Activated CD8-positive, alpha-beta T cell treated with anti-CD3 and anti-CD28 coated beads for 36 hours (primary cell): ENCODE results near the gene ZFC3H1. TPM values are rescaled to one million over a fixed set of nuclear protein-coding genes. Genes with fewer than 3 reads are reported as not detected.

ENCODE experiments used
- ATAC-seq: fragments of 200-7000 bp; cut with Tn5 transposase; one replicate; pipeline ENCODE4 v1.10.0; 2021; ENCODE audit warnings: mild to moderate bottlenecking, moderate library complexity
- CTCF ChIA-PET: fragments of 350-600 bp; sonication (Branson Sonifier 250); formaldehyde crosslinking; loops from one replicate; lab custom pipeline; 2021; ENCODE audit warnings: antibody characterized with exemption; lab: Charles Lee
- POLR2A ChIA-PET: fragments of 350-600 bp; sonication (Branson Sonifier 250); formaldehyde crosslinking; loops from one replicate; lab custom pipeline; 2021; ENCODE audit warnings: antibody characterized with exemption; lab: Charles Lee
- DNase-seq: peaks from one replicate; pipeline ENCODE4 v3.0.0-alpha.2; 2020
- H3K27ac Mint-ChIP-seq: one replicate; pipeline ENCODE4 v1.8.0; 2021; ENCODE audit warnings: mild to moderate bottlenecking, mixed read lengths
- H3K27me3 Mint-ChIP-seq: one replicate; pipeline ENCODE4 v1.8.0; 2021; ENCODE audit warnings: mixed read lengths
- H3K36me3 Mint-ChIP-seq: one replicate; pipeline ENCODE4 v1.8.0; 2021; ENCODE audit warnings: low read depth, mixed read lengths
- H3K4me1 Mint-ChIP-seq: one replicate; pipeline ENCODE4 v1.8.0; 2021; ENCODE audit warnings: low read depth, mixed read lengths
- H3K4me3 Mint-ChIP-seq: one replicate; pipeline ENCODE4 v1.8.0; 2021; ENCODE audit warnings: mild to moderate bottlenecking, moderate library complexity, mixed read lengths
- H3K9me3 Mint-ChIP-seq: one replicate; pipeline ENCODE4 v1.8.0; 2021; ENCODE audit warnings: mixed read lengths
- intact Hi-C: fragments of 100-400 bp; cut with micrococcal nuclease; formaldehyde crosslinking; loops from one replicate; pipeline ENCODE4 v1.10.0; 2022
- total RNA-seq, 2 experiments: library from RNA; stranded (reverse); gene quantifications; one replicate each; pipeline ENCODE4 v1.2.3, GENCODE V29; 2021
- TF ChIP-seq, protein P1 (sequence below): fragments of 200-600 bp; IDR thresholded peaks from one replicate; pipeline ENCODE4 v1.8.0; 2022; ENCODE audit warnings: antibody characterized with exemption, mild to moderate bottlenecking

Gene ZFC3H1
- total RNA-seq, 2 experiments from 2014 or later: 47.1 to 58.4 TPM

DNA sequence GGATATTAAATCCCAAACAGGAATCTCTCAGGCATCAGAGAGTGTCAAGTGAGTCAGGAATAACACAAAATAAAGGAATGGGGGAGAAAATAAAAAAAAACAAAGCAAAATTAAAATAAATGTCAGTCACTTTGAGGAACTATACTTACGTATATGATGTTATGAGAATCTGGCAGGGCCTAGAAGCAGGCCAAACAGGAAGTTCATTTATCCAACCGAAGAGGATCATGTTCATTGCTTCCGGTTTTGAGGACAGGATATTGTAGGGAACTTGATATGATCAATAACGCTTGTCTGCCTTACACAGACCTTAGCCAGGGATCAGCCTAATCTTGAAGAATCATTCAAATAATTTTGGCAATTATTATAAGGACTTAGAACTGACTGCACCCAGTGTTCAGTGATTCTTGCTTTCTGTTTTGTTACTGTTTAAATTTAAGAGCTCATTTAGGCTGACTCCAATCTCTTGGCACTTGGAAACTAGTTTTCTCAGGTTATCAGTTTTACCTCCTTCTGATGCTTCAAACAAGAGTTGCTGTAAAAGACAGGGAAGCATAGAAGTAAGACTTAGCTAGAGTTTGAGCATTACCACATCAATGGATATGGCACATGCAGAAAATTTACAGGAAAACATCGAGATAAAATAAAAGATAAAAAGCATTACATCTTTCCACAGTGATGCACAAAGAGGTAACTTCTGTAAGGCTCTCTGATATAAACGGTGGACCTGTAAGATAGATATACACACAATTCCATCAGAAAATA, 53.4 kb downstream of the ZFC3H1 start:
- ChIA-PET CTCF (interaction anchor here (0.7 to 1.0 kb wide), 2 partner anchors 27 to 137 kb away, joined by 3 read pairs; no protein-coding TSS in a partner anchor), POLR2A (no interaction called here)
- ATAC-seq: no peak
- TF ChIP-seq, protein P1, sequence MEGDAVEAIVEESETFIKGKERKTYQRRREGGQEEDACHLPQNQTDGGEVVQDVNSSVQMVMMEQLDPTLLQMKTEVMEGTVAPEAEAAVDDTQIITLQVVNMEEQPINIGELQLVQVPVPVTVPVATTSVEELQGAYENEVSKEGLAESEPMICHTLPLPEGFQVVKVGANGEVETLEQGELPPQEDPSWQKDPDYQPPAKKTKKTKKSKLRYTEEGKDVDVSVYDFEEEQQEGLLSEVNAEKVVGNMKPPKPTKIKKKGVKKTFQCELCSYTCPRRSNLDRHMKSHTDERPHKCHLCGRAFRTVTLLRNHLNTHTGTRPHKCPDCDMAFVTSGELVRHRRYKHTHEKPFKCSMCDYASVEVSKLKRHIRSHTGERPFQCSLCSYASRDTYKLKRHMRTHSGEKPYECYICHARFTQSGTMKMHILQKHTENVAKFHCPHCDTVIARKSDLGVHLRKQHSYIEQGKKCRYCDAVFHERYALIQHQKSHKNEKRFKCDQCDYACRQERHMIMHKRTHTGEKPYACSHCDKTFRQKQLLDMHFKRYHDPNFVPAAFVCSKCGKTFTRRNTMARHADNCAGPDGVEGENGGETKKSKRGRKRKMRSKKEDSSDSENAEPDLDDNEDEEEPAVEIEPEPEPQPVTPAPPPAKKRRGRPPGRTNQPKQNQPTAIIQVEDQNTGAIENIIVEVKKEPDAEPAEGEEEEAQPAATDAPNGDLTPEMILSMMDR: no peak
- intact Hi-C loops: no loop called here
- Mint-ChIP-seq H3K9me3 (no peaks in the 10 kb centered on the region), H3K27me3 (no peaks in the 10 kb centered on the region), H3K27ac (peak overlapping the region; percentile 74), H3K4me3 (no peak overlapping the region), H3K36me3 (peaks cover 69% of the 10 kb centered on the region), H3K4me1 (peaks cover 13% of the 10 kb centered on the region)
- DNase-seq: no peak

DNA sequence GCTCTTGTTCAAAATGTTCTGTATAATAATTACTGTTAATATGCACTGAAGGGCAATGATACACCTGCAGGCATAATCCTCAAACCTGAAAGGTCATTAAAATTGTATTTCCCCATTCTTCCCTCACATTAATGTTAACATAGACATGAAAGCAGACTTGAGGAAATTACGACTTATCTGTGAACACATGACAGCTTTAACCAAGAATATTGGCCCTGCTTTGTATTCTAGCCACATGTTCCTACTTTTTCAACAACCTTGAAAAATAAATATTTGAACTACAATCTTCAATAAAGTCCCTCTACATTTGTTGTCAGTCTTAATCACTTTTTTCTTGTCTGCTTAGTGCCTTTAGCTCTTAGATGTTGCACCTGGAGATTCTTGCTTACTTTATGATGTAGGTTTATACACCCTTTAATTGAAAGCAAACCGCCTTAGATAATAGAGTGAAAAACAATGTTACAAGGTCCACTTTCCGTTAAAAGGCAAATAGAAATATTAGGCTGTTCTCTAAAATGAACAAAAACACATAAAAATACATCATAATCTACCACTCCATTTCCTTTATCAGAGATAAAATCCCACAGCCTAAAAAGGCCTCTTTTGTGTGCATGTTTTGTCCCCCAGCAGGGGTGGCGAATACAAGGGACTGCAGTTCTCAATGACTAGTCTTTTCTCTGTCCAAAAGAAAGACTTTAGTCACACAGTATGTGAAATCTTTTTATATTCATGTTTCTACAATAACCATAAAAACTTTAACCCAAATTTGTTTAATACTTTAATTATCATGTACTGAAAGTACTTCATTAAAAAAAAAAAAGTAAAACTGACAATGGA, 55.9 kb downstream of the ZFC3H1 start:
- H3K27me3 Mint-ChIP-seq: no peaks in the 10 kb centered on the region
- no peak for DNase-seq
- H3K9me3 Mint-ChIP-seq: no peaks in the 10 kb centered on the region
- peaks cover 58% of the 10 kb centered on the region for H3K36me3 Mint-ChIP-seq
- TF ChIP-seq, protein P1: no peak
- CTCF ChIA-PET: interaction anchor here (1.5 kb wide), 1 partner anchor 140 kb away, joined by 5 read pairs; no protein-coding TSS in a partner anchor
- peak overlapping the region; percentile 7 for H3K27ac Mint-ChIP-seq
- POLR2A ChIA-PET: no interaction called here
- no peak for ATAC-seq
- no peak overlapping the region for H3K4me3 Mint-ChIP-seq
- intact Hi-C loops: no loop called here
- H3K4me1 Mint-ChIP-seq: peaks cover 13% of the 10 kb centered on the region

DNA sequence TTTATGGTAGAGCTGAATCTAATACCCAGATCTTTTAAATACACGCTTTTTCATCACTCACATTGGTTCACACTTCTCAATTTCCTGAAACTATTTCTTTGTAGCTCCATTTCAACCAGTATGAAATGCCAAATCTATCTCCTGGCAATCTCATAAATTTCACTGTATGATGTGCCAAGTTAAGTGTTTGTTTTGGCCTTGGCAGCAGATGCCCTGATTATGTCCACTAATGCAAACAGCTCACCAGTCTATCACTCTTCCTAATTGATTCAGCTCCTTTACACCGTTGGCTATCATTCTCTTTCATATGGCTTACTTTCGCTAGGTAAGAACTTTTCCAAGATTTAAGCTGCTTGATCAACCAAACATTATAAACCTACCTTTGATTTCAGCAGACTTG, 58.6 kb downstream of the ZFC3H1 start:
- ATAC-seq (no peak), DNase-seq (no peak)
- Mint-ChIP-seq H3K27ac (peak overlapping the region; percentile 35), H3K4me1 (peaks cover under 1% of the 10 kb centered on the region), H3K27me3 (no peaks in the 10 kb centered on the region), H3K4me3 (no peak overlapping the region), H3K9me3 (no peaks in the 10 kb centered on the region), H3K36me3 (peaks cover 38% of the 10 kb centered on the region)
- POLR2A ChIA-PET: interaction anchor here (1.8 kb wide), 1 partner anchor 58 kb away, joined by 4 read pairs; no protein-coding TSS in a partner anchor
- intact Hi-C loops: no loop called here
- CTCF ChIA-PET: interaction anchor here (1.1 to 1.6 kb wide), 3 partner anchors 15 to 189 kb away, joined by 3 to 10 read pairs (median 5); no protein-coding TSS in a partner anchor
- TF ChIP-seq, protein P1: no peak

DNA sequence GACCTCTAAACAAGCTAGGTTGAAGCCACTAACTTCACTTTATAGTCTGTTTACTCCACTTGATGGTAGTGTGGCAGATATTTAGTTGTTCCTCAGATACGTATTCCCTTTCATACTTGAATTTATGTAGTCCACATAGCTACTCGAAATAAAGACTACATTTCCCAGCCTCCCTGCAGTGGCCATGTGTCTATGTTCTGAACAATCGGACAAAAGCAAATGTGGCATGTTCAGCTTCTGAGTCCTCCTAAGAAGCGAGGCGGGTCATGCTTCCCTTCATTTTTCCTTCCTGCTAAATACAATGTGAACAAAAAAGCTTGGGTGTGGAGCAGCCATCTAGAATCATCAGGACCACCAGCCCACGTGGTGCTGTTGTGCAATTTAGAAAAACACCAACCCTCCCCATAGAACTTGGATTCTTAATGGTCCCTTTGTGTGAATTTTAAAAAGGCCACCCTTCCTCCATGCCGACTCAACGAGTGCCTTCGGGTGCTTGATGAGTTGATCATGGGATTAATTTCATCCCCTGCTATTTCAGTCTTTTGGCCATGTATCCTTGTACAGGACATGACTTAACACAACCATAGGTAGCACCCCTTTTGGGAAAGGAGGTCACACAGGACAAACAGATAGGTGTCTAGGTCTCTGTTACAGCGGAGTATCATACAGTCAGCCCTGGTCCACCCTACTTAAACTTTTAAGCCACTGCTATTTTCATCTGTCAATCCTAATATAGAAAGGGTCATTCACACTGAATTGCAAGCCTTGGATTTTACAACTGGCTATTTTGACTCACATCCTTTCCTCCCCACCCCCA, 60.7 kb downstream of the ZFC3H1 start:
- Mint-ChIP-seq H3K4me3 (no peak overlapping the region), H3K27ac (no peak overlapping the region), H3K4me1 (no peaks in the 10 kb centered on the region), H3K36me3 (peaks cover 24% of the 10 kb centered on the region), H3K9me3 (peaks cover 5% of the 10 kb centered on the region), H3K27me3 (no peaks in the 10 kb centered on the region)
- intact Hi-C loops: no loop called here
- no peak for DNase-seq
- ChIA-PET CTCF (interaction anchor here (0.5 kb wide), 1 partner anchor 117 kb away, joined by 3 read pairs; no protein-coding TSS in a partner anchor), POLR2A (no interaction called here)
- no peak for ATAC-seq
- TF ChIP-seq, protein P1: no peak
